ENCODE data around the gene RNF166.

- no peak for TF ChIP-seq CTCF (IDR thresholded peaks at IDR 0.05)
- TF ChIP-seq POLR2A (IDR thresholded peaks at IDR 0.05): no peak
Measured at GRCh38 chr16:88746506-88746905, 40.3 kb upstream of the RNF166 start.
